T-helper 22 cell (primary cell): ENCODE measurements around the gene ASTN2.
"Not testable (repeated sequence)": the region's sequence is repeated elsewhere in the genome, so short reads cannot be mapped to it uniquely, and the experiment has no call there.

Experiments used
- DNase-seq: peaks from one replicate; pipeline ENCODE4 v3.0.0-alpha.2; 2020; ENCODE audit warnings: low read depth

The ASTN2 gene

DNA sequence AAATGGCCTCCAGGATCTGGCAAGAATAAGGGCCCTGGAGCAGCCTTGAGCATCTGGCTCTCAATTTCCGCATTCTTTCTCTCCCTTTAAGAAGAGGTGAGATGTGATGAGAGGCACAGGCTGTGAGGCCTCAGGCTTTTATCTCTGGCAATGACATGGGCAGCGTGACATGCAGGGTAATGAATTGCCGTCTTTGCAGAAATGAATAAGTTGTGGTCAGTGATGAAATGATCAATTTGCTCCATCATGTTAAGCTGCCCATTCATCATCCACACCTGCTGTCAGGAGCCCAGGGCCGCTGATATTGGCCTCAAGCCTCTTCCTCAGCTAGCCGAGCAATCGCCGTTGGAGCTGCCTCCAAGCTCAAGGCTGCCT lies 462.4 kb downstream of the ASTN2 start:
- DNase-seq = no peak

DNA sequence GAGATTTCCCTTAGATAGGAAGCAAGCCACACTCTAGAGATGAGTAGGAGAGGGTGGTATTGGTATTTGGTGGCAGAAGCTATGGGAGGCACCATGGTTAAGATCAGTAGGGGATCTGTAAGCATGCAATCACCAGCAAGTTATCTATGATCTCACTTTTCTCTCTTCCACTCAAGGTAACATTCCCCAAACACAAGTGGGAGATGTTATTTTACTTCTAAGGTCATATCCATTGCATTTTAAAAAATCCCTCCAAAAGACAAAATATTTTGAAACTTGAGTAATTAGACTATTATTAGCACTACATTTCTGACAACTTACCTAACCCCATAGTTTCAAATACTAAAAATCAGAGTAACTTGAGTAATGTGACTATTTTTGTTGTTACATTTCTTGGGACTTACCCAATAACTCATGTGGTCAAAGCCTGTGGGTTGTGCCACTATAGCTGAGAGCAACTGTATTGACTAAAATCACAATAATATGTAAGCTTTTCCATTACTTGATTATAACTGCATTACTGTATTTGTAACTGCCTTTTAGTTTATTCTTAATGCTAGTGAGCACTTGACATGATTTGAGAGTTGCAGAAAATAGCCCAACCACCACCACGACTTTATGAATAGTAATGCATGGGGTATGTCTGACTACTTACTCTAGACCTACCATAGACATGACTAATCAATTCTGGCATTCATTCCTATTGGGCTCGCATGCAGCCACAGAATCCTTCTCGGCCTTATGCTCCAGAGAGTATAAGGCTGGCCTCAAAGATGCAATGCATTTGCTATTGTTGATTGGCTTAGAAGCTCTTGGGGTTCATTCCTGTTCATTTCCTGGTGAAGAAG lies 463.0 kb downstream of the ASTN2 start:
- DNase-seq = no peak

DNA sequence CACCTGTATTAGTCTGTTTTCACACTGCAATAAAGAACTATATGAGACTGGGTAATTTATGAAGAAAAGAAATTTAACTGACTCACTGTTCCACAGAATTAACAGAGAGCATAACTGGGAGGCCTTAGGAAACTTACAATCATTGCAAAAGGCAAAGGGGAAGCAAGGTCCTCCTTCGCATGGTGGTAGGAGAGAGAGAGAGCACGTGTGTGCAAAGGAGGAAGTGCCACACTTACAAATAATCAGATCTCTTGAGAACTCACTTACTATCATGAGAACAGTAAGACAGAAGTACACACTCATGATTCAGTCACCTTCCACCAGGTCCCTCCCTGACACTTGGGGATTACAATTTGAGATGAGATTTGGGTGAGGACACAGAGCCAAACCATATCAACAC lies 469.0 kb downstream of the ASTN2 start:
- no peak for DNase-seq

DNA sequence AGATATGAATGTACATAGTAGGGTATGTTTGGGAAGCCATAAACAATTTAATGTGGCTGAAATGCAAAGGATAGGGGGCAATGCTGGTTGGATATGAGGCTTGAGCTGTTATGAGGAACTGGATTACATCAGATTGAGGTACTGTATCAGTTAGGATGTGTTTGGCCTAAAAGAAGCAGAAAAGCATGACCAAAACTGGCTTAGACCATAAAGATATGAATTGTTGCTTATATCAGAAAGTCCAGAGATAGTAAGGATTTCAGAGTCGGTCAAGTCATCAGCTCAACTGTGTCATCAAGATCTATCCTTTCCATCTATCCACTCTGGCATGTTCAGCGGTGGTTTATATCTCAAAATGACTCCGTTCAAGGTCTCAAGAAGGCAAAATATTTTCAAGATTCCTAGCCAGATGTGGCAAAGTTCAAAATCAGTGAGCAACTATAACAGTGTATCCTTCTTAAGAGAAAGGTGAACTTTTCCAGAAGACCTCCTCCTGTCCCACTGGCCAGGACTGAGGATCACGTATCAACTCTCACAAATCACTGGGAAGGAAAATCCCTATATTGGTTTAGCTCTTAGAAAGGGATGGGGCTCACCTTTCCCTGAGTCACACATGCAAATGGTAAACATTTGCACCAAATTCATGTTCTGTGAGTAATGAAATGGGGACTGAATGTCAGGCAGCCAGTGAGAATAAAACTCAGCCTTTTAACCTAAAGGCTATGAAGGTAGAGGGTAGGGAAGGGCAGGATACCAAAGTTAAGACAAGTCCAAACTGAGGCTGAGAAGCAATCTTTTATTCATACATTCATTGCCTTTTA lies 469.9 kb downstream of the ASTN2 start:
- no peak for DNase-seq

DNA sequence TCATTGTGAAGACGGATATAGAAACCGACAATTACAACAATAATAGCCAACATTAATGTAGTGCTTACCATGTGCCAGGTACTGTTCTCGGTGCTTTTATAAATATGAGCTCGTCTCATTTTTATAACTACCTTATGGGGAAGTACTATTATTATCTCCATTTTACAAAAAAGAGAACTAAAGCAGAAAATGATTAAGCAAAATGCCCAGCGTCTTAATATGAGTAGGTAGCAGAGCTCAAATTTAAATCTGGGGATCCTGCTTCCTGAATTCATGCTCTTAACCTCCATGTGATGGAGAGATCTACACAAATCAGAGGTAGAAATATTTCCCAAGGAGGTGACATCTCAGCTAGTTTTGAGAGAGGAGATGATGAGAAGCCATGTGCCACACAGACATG lies 470.9 kb downstream of the ASTN2 start:
- no peak for DNase-seq

DNA sequence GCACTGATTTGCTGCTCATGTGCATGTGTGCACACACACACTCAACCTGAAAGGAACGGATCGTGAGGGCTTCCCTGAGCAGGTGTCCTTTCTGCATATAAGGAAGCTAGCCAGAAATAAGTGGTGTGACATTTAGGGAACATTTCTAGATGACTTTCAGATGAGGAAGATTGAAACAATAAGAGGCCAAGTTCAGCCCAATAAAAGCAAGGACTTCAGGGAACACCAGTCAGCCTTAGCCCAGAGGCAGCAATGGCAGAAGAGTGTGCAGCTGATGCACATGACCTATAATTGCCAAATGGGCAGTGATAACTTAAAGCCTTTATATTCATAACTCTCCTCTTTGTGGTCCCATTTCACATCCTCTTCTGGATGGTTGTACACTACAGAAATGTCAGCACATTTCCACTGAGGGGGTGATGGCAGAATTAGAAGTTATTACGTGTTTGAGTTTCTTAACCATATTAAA lies 472.2 kb downstream of the ASTN2 start:
- no peak for DNase-seq

DNA sequence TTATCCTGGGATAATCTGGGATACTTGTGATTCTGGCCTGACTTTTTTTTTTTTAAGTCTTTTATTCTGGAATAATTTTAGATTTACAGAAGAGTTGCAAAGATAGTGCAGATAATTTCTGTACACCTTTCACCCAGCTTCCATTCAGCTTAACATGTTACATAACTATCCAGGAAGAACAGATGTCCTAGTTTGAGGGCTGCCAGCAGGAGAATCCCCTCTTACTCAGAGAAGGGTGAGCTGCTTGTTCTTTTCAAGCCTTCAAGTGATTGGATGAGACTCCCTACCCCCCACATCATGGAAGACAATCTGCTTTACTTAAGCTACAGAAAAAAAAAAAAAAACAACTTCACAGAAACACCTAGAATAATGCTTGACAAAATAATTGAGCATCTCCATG lies 473.6 kb downstream of the ASTN2 start:
- no peak for DNase-seq

DNA sequence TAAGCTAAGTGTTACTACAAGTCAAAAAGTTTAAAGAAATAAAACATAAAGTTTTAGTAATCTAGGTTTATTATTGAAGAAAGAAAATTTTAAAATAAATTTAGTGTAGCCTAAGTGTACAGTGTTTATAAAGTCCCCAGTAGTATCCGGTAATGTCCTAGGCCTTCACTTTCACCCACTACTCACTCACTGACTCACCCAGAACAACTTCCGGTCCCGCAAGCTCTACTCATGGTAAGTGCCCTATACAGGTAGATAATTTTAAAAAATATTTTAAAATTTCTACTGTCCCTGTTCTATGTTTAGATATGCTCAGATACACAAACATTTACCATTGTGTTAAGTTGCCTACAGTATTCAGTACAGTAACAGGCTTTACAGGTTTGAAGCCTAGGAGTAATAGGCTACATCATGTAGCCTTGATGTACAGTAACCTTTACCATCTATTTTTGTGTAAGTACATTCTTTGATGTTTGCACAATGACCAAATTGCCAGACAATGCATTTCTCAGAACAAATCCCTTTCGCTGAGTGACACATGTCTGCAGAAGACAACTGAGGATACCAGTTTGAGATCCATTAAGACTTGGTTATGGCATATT lies 474.1 kb downstream of the ASTN2 start:
- DNase-seq = no peak

DNA sequence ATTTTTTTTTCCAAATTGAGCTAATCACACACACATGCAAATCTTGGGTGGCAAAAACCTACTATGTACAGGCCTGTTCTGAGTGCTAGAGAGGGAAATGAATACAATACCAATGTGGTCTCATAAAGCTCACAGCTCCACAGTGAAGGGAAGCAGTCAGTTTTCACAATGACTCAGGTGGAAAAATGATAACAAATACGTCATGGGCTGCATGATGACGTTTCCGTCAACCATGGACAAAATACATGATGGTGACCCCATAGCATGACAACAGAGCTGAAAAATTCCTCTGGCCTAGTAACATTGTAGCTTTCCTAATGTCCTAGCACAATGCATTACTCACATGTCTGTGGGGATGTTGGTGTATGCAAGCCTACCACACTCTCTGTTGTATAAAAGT lies 475.2 kb downstream of the ASTN2 start:
- DNase-seq = no peak

DNA sequence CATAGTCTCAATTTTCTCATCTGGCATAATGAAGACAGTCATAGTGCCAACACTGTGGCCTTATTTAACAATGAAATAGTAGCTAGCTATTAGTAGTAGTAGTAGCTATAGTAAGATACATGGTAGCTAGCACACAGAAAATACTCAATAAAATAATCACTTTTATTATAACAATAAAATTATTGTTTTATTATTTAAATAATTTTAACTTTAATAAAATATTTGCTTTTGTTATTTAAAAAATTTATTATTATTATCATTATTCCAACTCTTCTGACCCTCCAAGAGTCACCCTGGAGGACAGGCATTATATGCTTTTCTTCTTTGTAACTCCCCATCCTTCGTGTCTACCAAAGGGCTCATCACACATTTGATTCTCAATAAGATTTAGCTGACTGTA lies 475.7 kb downstream of the ASTN2 start:
- no peak for DNase-seq

DNA sequence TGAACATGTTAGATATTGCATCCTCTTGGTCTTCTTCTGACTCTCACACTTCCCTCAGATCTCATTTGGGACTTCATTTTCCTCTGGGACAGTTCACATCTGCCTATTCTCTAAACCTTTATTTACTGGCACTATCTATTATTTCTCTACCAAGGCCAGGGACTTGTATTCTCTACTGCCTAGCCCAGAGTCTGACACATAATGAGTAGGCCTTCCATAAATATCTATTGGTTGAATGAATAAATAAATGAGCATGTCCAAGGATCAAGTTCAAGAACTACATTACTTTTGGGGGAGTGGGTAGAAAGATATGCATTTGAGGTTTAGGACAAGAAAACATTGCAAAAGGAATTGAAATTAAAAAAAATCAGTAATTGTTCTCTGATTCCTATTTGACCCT lies 477.5 kb downstream of the ASTN2 start:
- no peak for DNase-seq

DNA sequence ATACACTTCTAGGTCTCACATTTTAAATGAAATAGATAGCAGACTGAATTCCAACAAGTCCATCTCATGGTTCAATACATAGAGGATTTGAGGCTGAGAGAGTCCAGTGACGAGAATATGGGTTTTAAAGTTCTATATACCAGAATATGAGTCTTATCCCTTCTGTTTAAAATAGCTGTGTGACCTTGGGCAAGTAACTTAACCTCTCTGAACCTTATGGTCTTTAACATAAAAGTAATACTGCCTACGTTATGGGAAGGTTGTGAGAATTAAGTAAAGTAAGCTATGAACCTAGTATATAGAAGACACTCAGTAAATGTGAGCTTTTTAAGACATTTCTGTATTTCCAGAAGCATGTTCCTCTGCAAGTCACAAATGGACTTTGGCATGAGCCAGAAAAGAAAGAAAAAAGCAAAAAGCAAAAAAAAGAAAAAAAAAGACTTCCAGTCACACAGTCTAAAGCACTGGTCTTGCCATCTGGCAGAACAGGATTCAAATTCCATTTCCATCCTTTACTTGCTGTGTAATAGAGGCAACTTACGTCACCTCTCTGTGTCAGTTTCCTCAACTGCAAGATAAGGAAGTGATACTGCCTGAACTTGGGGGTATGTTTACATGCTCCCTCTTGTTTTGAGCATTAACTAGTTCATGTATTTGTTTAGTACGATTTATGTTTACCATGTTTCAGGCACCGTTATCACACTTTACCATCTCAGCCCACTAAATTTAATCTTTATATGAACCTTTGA lies 479.5 kb downstream of the ASTN2 start:
- no peak for DNase-seq

DNA sequence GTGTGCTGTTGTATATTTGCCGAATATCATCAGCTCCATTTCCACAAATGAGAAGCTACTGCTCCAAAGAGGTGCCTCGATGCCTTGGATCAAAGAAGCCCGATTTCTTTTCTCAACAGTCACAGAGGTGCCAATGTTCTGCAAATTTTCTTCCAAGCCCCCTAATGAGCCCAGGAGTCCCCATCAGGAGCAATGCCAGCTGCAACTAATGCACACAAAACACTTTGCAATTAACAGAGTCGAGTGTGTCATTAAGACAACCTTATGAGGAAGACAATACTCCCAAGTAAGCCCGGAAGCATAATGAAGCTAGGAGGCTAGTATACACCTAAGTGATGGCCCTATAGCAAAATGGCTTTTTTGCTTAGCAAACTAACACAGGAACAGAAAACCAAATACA lies 480.7 kb downstream of the ASTN2 start:
- DNase-seq = no peak

DNA sequence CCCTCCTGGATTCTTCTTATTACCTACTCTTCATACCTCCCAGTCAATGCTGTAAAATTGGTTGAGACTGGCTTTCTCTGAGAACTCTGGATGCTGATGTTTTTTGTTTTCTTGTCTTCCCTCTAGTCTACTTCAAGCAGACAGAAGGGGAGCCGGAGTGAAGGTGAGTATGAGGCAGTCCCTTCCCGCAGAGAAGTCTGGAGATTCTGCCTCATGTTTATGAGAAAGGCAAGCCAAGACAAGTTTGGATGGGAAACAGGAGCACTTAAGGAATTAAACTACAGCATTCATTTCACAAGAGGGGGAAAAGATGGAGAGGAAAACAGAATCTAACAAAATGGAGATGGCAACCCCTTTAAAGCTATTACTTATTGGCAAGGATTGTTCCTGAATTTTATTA lies 481.6 kb downstream of the ASTN2 start:
- DNase-seq = no peak

DNA sequence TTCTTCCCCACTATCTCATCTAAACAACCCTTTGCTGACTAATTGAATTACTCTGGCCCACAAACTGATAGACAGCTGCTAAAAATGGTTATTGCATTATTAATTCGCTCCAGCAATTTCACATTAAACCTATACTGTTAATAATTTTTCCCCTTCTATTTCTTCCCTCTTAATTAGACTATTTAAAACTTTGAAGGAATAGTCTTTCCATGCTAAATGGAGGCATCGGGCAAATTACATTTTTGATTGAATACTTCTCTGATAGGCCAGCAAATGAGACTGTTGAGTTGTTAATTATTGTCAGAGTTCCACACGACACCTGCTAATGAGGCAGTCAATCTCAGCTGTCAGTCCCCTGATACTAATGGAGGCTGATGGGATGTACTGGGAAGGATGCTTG lies 485.2 kb downstream of the ASTN2 start:
- DNase-seq = no peak

DNA sequence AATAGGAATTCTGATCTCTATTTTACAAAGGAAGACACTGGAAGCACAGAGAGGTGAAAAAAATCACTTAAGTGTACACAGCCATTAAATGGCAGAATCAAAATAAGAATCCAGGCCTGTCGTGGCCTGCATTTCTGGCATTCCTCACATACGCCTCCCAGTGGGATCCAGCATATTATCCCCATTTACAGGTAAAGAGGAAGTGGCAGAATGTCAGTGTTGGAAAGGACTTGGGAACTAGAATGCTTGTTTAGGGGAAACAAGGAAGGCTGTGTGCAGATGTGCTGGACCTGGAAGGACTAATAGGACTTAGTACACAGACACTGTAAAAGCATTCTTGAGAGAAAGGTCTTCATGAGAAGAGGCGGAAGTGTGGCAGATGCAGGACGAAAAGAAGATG lies 486.0 kb downstream of the ASTN2 start:
- no peak for DNase-seq

DNA sequence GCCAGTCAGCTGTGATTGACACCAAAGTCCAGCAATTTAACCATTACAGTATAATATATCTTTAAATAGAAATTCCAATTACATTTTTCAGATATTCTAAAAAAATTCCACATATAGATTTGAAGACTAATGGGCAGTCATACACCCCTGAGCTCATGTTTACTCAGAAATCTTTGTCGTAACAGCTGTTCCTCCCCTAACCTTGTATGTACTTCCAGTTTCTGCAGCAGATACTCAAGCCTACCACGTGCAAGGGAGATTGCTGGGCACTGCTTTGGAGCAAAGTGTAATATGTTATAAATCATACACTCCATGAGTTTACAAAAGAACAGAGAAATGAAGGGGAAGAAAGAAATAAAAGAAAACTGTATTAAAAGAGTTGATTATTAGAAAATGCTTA lies 486.6 kb downstream of the ASTN2 start:
- no peak for DNase-seq

DNA sequence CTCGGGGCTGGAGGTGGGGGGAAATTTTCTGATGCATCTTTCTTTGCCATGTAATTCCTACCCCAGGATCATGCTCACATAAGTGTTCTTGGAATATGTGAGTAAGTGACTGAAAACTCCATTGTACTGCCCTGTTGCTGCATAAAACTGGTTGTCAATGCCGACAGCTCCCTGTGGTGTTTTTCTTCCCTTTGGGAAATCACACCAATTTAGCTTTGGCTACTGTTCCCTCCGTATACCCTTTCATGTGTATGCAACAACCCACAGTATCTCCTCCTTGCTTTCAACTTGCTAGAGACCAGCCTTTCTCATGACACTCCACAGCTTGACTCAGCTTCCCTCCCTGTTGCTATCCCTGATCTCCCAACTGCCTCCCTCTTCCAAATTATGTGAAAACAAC lies 487.1 kb downstream of the ASTN2 start:
- no peak for DNase-seq

DNA sequence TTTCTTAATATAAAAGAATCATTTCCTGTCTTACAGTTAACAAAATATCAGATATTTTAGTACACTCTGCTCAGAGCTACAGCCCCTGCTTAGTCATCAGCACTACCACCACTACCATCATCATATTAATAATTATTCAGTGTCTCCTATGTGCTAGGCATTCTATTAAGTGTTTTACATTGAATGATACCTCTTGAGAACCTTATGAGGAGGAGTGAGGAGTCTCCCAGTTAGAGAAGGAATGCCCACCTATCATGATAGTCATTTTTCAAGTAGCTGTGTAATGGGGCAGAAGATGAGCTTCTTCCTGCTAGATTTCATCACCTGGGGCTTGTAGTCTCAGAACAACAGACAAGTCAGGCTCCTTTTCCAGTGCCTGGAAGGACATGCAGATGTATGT lies 489.7 kb downstream of the ASTN2 start:
- no peak for DNase-seq

DNA sequence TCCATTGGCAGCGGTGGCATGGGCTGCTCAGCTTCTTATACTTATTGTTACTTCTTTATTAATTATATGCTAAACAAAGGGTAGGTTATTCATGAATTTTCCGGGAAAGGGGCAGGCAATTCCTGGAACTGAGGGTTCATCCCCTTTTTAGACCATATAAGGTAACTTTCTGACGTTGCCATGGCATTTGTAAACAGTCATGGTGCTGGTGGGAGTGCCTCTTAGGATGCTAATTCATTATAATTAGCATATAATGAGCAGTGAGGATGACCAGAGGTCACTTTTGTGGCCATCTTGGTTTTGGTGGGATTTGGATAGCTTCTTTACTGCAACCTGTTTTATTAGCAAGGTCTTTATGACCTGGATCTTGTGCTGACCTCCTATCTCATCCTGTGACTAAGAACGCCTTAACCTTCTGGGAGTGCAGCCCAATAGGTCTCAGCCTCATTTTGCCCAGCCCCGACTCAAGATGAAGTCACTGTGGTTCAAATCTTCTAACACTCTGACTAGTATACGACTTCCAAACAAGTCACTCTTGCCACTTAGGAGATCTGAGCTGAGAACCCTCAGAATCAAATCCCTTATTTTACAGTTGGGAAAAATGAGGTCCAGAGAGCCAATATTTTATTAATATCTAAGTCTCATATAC lies 490.3 kb downstream of the ASTN2 start:
- DNase-seq = no peak

DNA sequence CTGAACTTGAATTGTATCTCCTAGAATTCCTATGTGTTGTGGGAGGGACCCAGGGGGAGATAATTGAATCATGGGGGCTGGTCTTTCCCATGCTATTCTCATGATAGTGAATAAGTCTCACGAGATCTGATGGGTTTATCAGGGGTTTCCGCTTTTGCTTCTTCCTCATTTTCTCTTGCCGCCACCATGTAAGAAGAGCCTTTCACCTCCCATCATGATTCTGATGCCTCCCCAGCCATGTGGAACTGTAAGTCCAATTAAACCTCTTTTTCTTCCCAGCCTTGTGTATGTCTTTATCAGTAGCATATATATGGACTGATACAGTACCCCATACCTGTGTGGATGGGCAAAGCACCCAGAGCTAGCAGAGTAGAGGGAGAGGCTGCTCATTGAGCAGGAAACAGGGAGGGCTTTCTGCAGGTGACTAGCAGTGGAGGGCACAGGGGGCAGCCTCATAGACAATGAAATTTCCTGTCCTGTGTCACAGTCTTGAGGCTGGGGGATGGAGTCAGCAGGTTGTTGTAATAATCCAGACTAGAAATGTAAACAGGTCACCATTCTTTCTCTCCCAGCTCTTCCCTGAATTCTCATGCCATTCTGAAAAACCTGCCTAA lies 496.9 kb downstream of the ASTN2 start:
- DNase-seq = not testable (repeated sequence)
